Stimulated activated CD8-positive, alpha-beta memory T cell treated with anti-CD3 and anti-CD28 coated beads, Interleukin-2, amount 100 ng/mL, for 1 hour (primary cell): Measurements from ENCODE around the gene SLC36A3.

Experiments used
- DNase-seq, 2 donors: peaks; one replicate each; pipeline ENCODE4 v3.0.0-alpha.2; 2020; ENCODE audit warnings: low read depth in 2 of 2

The SLC36A3 gene

GRCh38 chr5:151298063-151298855 is 5.3 kb downstream of the SLC36A3 start:
- DNase-seq, result no peak

GRCh38 chr5:151296974-151297373 is 6.6 kb downstream of the SLC36A3 start:
- no peak for DNase-seq

DNA sequence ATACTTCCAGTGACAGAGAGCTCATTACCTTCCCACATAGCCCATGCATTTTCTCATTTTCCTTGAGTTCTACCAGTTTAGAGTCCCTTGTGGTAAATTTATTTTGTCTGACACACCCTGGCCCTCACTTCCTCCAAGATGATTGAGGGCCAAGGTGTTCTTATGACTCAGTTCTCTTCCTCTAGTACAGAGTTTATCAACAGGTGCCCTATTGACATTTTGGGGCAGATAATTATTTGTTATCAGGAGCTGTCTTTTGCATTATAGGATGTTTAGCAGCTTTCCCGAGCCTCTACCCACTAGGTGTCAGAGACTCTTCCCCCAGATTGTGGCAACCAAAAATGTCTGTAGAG is 7.1 kb downstream of the SLC36A3 start:
- no peak for DNase-seq

DNA sequence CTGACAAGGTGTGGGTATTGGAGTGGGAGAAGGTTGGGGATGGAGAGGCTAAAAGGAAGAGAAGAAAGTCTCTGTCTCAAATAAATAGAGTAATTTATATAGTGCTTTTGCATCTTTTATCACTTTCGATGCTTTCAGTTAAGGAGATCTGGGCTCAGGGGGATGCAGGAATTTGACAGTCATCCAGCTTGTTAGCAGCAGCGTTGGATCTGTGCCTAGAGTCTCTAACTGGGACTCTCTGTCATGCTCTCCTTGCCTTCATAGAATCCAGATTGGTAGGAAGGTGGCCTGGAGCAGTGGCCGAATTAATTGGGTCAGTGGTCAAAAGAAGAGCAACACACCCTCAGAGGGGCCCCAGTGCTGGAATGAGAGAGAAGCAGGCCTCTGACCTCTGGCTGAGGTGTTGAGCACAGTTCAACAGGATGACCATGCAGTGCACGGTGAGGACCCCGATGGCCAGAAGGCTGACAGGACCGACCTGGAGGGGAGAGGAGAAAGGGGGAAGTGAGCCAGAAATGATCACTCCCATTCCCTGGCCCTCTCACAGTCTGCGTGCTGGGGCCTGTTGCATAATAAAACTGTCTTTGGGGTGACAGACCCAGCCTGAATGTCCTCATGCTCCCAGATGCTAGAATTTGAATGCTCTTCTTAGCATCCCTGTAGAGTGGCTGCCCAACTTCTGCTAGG is 7.6 kb downstream of the SLC36A3 start:
- DNase-seq, result no peak

GRCh38 chr5:151295138-151295537 is 8.4 kb downstream of the SLC36A3 start:
- DNase-seq, result no peak

DNA sequence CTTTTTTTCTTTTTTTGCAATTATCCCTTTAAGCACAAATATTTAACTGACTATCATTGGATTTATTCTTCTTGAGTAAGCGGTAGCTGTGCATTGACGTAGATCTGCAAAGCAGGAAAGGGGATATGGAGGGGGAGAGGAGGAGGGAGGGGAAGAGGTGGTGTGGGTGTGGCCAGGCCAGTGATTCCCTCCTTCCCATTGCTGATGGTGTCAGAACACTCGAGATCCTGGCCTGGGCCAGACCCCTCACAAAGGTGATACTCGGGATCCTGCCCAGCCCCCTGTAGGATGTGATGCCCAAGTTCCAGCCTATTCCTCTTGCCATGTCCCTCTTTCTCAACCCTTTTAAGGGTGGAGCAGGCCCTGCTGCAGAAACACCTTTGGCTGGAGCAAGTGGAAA is 9.9 kb downstream of the SLC36A3 start:
- no peak for DNase-seq

DNA sequence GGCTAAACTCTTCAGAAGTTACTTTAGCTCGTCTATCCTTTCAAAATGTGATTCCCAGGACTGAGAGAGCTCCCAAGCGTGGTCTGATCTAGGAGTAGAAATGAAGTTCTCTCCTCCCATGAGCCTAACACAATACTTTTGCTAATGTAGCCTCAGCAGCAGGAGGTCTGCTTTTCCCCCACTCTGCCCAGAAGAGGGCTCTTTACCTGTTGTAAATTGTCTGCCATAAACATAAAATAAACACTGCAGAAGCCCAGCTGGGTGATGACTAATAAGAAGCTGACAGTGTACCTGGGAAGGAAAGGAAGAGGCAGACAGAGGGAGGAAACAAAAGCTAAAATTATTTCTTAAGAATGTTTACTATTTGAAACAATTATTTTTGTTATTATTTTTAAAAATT is 15.4 kb downstream of the SLC36A3 start:
- no peak for DNase-seq

DNA sequence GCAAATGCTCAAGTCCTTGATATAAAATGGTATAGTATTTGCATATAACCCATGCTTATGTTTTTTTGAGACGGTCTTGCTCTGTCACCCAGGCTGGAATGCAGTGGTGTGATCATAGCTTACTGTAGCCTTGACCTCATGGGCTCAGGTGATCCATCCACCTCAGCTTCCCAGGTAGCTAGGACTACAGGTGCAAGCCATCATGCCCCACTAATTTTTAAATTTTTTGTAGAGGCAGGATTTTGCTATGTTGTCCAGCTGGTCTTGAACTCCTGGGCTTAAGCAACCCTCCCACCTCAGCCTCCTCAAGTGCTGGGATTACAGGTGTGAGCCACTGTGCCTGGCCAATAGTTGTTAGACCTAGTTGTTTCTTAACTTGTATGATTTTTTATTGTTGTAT is 17.3 kb downstream of the SLC36A3 start:
- DNase-seq, result no peak

- no peak for DNase-seq
These were observed 17.9 kb downstream of the SLC36A3 start for GRCh38 chr5:151285683-151286082.

DNA sequence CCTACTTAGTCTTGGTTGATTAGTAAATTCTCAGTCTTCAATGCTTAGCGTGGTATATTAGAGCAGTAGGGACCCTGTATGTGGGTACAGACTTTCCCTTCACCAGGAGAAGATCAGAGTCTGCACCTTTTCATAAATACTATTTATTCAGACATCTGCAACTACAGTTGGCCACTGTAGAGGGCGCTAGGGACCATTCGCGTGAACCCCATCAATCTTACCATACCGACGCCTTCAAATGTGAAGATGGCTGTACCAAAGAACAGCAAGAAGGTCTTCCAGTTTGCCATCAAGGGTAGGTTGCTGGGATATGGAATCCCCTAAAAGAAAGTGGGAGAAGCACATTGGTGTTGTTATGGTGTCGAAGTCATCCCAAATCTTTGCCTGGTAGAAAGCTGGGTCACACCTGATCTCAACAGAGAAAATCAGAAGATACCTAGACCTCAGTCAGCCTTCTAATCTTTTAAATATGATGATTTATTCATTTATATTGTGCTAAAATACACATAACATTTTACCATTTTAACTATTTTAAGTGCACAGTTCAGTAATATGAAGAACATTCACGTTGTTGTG is 19.1 kb downstream of the SLC36A3 start:
- DNase-seq, result no peak

DNA sequence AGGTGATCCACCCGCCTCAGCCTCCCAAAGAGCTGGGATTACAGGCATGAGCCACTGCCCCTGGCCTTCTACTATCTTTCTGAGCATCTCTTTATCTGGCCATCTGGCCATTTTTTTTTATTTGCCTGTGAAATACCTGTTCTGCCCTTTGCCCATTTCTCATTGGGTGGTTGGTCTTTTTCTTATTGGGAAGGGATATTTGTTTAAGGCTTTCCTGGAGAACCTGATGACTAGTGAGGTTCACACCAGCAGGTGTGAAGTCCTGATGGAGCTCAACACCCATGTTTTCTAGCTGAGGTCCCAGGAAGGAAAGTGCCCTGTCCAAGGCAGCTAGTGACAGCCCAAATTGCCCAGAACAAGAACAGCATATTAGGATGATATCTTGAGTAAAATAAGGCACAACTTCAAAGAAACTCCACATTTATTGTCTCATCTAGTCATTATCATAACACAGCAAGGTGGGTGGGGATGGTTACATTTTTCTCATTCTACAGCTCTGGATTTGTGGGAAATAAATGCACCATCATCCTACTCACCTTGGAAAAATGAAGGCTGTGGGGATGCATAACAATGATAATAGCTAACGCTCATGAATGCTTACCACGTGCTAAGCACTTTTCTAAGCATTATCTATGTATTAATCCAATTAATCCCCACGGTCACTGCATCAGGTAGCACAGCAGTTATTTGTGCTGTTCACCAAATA is 20.3 kb downstream of the SLC36A3 start:
- no peak for DNase-seq

GRCh38 chr5:151281001-151281639 is 22.4 kb downstream of the SLC36A3 start:
- DNase-seq, result no peak

- DNase-seq, result no peak
These were observed 23.1 kb downstream of the SLC36A3 start for GRCh38 chr5:151280443-151280842.

DNA sequence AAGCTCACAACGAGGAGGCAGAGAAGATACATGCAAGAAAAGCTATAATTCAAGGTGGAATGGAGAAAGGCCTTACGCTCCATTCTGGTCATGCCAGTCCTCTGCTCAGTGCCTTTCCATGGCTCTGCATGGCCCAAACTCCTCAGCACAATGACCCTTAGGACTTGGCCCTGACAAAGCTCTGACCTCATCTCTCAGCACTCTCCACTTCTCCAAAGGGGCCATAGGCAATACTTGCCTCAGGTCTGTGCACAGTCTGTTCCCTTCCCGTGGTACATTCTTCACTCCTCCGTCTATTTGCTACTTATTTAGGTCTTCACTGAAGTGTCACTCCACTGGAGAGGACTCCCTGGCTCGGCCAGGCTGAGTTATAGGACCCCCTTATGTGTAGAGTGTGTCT is 24.7 kb downstream of the SLC36A3 start:
- no peak for DNase-seq

GRCh38 chr5:151275803-151276202 is 27.8 kb downstream of the SLC36A3 start:
- DNase-seq, result no peak

DNA sequence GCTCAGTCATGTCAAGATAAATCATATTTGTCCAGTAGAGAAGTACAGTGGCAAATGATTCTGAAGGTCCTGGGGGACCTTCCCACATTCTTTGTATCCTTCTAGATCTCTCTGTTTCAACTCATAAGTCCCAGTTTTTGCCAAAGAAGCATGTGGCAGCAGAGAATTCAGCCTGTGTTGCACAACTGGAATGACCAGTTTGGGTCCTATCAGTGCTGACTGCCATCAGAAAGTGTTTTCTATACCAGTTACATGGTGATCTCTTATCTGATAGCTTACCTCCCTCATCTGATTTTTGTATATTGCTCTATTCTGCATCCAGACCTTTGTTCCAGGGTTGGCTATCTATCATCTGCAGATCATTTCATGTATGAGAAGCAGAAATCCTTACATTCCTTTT is 28.9 kb downstream of the SLC36A3 start:
- DNase-seq, result no peak

GRCh38 chr5:151271336-151271735 is 32.2 kb downstream of the SLC36A3 start:
- no peak for DNase-seq

GRCh38 chr5:151270599-151270998 is 33.0 kb downstream of the SLC36A3 start:
- DNase-seq, result no peak

GRCh38 chr5:151267491-151268260 is 35.9 kb downstream of the SLC36A3 start:
- DNase-seq, result no peak

DNA sequence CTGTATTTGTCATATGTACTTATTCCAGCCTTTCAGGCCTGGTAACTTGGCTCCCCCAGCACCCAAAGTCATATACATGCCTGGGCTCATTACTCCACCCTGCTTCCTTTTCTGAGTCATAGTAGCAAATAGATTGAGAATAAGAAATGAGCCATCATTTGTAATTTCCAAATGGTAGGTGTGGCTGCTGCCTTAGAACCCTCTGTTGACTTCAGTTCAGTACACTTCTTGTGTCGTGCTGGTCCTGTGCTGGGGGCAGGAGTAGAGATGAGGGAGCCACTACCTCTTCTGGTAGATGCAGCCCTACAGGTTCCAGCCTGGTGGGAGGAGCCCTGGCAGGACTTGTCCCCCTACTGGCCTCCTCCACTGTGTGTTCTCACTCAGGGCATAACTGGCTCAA is 39.5 kb downstream of the SLC36A3 start:
- DNase-seq, result no peak

GRCh38 chr5:151262532-151262931 is 41.0 kb downstream of the SLC36A3 start:
- DNase-seq, result no peak
